ENCODE measurements around the gene ADGRG3. TPM values are rescaled to one million over a fixed set of nuclear protein-coding genes. Genes with fewer than 3 reads are reported as not detected.

Gene ADGRG3
- total and polyA plus RNA-seq, 2 experiments from 2014 or later: not detected

GRCh38 chr16:57658130-57658877 is 9.8 kb upstream of the ADGRG3 start:
- Mint-ChIP-seq H3K4me3 (no peak overlapping the region), H3K4me1 (no peaks in the 10 kb centered on the region), H3K27me3 (ENCODE audit: insufficient read depth, low read depth, poor library complexity) (peaks cover 6% of the 10 kb centered on the region), H3K36me3 (ENCODE audit: low read depth) (no peaks in the 10 kb centered on the region), H3K27ac (no peak overlapping the region), H3K9me3 (no peaks in the 10 kb centered on the region)
- Histone ChIP-seq H4K20me1 (replicated peaks; ENCODE audit: insufficient read depth) (no peaks in the 10 kb centered on the region), H3K4me1 (ENCODE audit: insufficient read depth) (no peaks in the 10 kb centered on the region), H2AFZ (no peak overlapping the region), H3K27me3 (ENCODE audit: insufficient read depth) (no peaks in the 10 kb centered on the region), H3K79me2 (replicated peaks; ENCODE audit: insufficient read depth) (no peaks in the 10 kb centered on the region), H3K9me2 (ENCODE audit: insufficient read depth) (no peaks in the 10 kb centered on the region), H3F3A (replicated peaks; ENCODE audit: low read depth) (no peaks in the 10 kb centered on the region), H3K36me3 (ENCODE audit: insufficient read depth) (no peaks in the 10 kb centered on the region), H3K27ac (ENCODE audit: low read depth) (no peak overlapping the region), H3K4me2 (no peak overlapping the region), H3K4me3 (no peak overlapping the region)
- no peak for ATAC-seq
- no peak for TF ChIP-seq CREB1 (CRISPR knock-in tag; IDR thresholded peaks at IDR 0.05; ENCODE audit: low read depth)
- TF ChIP-seq ZNF114 (CRISPR knock-in tag; IDR thresholded peaks at IDR 0.05): no peak
- TF ChIP-seq STAT1 (IDR thresholded peaks at IDR 0.05; ENCODE audit: unreplicated experiment): no peak
- TF ChIP-seq, protein P1, sequence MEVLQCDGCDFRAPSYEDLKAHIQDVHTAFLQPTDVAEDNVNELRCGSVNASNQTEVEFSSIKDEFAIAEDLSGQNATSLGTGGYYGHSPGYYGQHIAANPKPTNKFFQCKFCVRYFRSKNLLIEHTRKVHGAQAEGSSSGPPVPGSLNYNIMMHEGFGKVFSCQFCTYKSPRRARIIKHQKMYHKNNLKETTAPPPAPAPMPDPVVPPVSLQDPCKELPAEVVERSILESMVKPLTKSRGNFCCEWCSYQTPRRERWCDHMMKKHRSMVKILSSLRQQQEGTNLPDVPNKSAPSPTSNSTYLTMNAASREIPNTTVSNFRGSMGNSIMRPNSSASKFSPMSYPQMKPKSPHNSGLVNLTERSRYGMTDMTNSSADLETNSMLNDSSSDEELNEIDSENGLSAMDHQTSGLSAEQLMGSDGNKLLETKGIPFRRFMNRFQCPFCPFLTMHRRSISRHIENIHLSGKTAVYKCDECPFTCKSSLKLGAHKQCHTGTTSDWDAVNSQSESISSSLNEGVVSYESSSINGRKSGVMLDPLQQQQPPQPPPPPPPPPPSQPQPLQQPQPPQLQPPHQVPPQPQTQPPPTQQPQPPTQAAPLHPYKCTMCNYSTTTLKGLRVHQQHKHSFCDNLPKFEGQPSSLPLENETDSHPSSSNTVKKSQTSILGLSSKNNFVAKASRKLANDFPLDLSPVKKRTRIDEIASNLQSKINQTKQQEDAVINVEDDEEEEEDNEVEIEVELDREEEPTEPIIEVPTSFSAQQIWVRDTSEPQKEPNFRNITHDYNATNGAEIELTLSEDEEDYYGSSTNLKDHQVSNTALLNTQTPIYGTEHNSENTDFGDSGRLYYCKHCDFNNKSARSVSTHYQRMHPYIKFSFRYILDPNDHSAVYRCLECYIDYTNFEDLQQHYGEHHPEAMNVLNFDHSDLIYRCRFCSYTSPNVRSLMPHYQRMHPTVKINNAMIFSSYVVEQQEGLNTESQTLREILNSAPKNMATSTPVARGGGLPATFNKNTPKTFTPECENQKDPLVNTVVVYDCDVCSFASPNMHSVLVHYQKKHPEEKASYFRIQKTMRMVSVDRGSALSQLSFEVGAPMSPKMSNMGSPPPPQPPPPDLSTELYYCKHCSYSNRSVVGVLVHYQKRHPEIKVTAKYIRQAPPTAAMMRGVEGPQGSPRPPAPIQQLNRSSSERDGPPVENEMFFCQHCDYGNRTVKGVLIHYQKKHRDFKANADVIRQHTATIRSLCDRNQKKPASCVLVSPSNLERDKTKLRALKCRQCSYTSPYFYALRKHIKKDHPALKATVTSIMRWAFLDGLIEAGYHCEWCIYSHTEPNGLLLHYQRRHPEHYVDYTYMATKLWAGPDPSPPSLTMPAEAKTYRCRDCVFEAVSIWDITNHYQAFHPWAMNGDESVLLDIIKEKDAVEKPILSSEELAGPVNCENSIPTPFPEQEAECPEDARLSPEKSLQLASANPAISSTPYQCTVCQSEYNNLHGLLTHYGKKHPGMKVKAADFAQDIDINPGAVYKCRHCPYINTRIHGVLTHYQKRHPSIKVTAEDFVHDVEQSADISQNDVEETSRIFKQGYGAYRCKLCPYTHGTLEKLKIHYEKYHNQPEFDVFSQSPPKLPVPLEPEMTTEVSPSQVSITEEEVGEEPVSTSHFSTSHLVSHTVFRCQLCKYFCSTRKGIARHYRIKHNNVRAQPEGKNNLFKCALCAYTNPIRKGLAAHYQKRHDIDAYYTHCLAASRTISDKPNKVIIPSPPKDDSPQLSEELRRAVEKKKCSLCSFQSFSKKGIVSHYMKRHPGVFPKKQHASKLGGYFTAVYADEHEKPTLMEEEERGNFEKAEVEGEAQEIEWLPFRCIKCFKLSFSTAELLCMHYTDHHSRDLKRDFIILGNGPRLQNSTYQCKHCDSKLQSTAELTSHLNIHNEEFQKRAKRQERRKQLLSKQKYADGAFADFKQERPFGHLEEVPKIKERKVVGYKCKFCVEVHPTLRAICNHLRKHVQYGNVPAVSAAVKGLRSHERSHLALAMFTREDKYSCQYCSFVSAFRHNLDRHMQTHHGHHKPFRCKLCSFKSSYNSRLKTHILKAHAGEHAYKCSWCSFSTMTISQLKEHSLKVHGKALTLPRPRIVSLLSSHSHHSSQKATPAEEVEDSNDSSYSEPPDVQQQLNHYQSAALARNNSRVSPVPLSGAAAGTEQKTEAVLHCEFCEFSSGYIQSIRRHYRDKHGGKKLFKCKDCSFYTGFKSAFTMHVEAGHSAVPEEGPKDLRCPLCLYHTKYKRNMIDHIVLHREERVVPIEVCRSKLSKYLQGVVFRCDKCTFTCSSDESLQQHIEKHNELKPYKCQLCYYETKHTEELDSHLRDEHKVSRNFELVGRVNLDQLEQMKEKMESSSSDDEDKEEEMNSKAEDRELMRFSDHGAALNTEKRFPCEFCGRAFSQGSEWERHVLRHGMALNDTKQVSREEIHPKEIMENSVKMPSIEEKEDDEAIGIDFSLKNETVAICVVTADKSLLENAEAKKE (CRISPR knock-in tag; IDR thresholded peaks at IDR 0.05): no peak
- no peak for TF ChIP-seq JUNB (IDR thresholded peaks at IDR 0.05; ENCODE audit: unreplicated experiment)
- TF ChIP-seq NANOG (IDR thresholded peaks at IDR 0.05; ENCODE audit: borderline replicate concordance): no peak
- no peak for TF ChIP-seq EZH2 (IDR thresholded peaks at IDR 0.05; ENCODE audit: low read depth, unreplicated experiment)
- no peak for TF ChIP-seq CTCF (conservative IDR thresholded peaks at IDR 0.05; ENCODE audit: low read depth in 2 of 2)
- no peak for TF ChIP-seq ZNF331 (CRISPR knock-in tag; IDR thresholded peaks at IDR 0.05; ENCODE audit: low read depth)
- TF ChIP-seq EZH2phosphoT487 (IDR thresholded peaks at IDR 0.05; ENCODE audit: unreplicated experiment): no peak
- DNase-seq (ENCODE audit: low spot score): no peak

Data from GM23338 (cell line).